Osteoblast (primary cell): ENCODE measurements around the gene ESPNL. TPM values are rescaled to one million over a fixed set of nuclear protein-coding genes. Genes with fewer than 3 reads are reported as not detected.

Experiments
- DNase-seq: peaks from one replicate; pipeline ENCODE4 v3.0.0; 2011; ENCODE audit warnings: low spot score, mixed read lengths; ENCODE audit not compliant: insufficient read length; ENCODE audit errors: missing footprints
- H2AFZ ChIP-seq: 2 replicates; pipeline ENCODE4 v1.6.0; 2011; ENCODE audit warnings: mild to moderate bottlenecking, low read length
- H3K27ac ChIP-seq: 2 replicates; pipeline ENCODE4 v1.5.1; 2011; ENCODE audit warnings: mild to moderate bottlenecking, low read depth, low read length, moderate library complexity
- H3K27me3 ChIP-seq: 2 replicates; pipeline ENCODE4 v1.6.0; 2012; ENCODE audit warnings: mild to moderate bottlenecking, control low read depth, inconsistent platforms, low read length, moderate library complexity; ENCODE audit not compliant: insufficient read depth
- H3K36me3 ChIP-seq: 2 replicates; pipeline ENCODE4 v1.5.1; 2011; ENCODE audit warnings: mild to moderate bottlenecking, low read length, control low read depth, moderate library complexity; ENCODE audit not compliant: insufficient read depth
- H3K4me1 ChIP-seq: 2 replicates; pipeline ENCODE4 v1.5.1; 2011; ENCODE audit warnings: mild to moderate bottlenecking, low read length, control low read depth, moderate library complexity; ENCODE audit not compliant: insufficient read depth
- H3K4me2 ChIP-seq: 2 replicates; pipeline ENCODE4 v1.6.0; 2011; ENCODE audit warnings: mild to moderate bottlenecking, low read length; ENCODE audit not compliant: insufficient read depth
- H3K4me3 ChIP-seq: fragments of 200-600 bp; sonication (generic); 3 replicates; pipeline ENCODE4 v1.5.1; 2012; ENCODE audit warnings: mild to moderate bottlenecking, low read length, inconsistent platforms; ENCODE audit not compliant: insufficient read depth
- H3K79me2 ChIP-seq: 2 replicates; pipeline ENCODE4 v1.6.0; 2012; ENCODE audit warnings: mild to moderate bottlenecking, low read length, control low read depth, inconsistent platforms; ENCODE audit not compliant: insufficient read depth
- H3K9me3 ChIP-seq: 2 replicates; pipeline ENCODE4 v1.5.1; 2011; ENCODE audit warnings: low read depth, low read length, control low read depth
- H4K20me1 ChIP-seq: 2 replicates; pipeline ENCODE4 v1.6.0; 2012; ENCODE audit warnings: mild to moderate bottlenecking, low read length, control low read depth; ENCODE audit not compliant: insufficient read depth
- total RNA-seq: library from RNA; depleted of rRNA; stranded (reverse); fragments of >200 nt; gene quantifications from 2 replicates; pipeline ENCODE4 v1.2.3, GENCODE V29; 2012
- TF ChIP-seq, protein P1 (sequence below): IDR thresholded peaks from 2 replicates; pipeline ENCODE4 v1.5.1; 2011; ENCODE audit warnings: mild to moderate bottlenecking, low read depth, low read length, moderate library complexity; ENCODE audit errors: extremely low read depth

Gene ESPNL
- total RNA-seq, 1 donor, result 9.8 TPM

DNA sequence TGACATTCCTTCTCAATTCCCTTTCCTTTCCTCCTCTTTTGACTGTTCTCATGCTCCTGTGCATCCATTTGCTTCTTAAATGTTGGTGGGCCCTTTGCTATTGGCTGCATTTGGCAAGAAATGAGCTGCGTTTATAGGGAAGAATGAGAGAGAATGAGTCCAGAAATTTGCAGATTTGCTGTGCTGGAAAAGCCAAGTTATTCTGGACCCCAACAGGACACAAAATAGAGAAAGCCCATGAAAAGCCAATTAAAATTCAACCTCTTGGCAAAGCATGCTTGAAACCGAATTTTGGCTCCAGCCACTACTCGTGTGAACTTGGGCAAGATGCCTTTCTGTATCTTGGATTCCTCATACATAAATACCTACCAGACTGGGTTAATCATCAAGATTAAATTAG, 40.6 kb upstream of the ESPNL start:
- DNase-seq, result peak; percentile 58
- Histone ChIP-seq H3K4me3 (peak overlapping the region; percentile 93), H3K9me3 (no peaks in the 10 kb centered on the region)

DNA sequence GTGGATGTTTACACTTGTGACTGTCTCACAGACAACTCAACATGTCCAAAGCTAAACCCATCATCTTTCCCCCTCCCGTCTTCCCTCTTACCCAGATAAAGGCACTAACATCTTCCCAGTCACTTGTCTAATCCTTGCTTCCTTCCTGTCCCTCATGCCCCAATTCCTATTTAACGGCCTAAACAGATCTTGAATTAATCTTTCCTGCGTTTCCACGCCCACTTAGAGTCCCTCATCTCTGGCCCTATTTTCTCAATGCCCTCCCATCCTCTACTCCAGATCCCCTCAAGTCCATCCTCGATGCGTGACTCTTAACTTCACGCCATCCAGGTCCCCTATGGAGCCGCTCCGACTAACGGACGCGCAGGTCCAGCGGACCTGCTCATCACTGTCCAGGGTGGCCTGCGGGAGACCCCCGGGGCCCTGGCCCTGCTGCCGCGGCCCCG, 40.0 kb upstream of the ESPNL start:
- TF ChIP-seq, protein P1, sequence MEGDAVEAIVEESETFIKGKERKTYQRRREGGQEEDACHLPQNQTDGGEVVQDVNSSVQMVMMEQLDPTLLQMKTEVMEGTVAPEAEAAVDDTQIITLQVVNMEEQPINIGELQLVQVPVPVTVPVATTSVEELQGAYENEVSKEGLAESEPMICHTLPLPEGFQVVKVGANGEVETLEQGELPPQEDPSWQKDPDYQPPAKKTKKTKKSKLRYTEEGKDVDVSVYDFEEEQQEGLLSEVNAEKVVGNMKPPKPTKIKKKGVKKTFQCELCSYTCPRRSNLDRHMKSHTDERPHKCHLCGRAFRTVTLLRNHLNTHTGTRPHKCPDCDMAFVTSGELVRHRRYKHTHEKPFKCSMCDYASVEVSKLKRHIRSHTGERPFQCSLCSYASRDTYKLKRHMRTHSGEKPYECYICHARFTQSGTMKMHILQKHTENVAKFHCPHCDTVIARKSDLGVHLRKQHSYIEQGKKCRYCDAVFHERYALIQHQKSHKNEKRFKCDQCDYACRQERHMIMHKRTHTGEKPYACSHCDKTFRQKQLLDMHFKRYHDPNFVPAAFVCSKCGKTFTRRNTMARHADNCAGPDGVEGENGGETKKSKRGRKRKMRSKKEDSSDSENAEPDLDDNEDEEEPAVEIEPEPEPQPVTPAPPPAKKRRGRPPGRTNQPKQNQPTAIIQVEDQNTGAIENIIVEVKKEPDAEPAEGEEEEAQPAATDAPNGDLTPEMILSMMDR, result no peak
- H3K4me3 ChIP-seq, result peak overlapping the region; percentile 93
- H2AFZ ChIP-seq, result peak overlapping the region; percentile 95
- peak overlapping the region; percentile 86 for H3K4me2 ChIP-seq
- H3K36me3 ChIP-seq, result no peaks in the 10 kb centered on the region
- H3K27ac ChIP-seq, result peak overlapping the region; percentile 92
- H3K4me1 ChIP-seq, result peaks cover 13% of the 10 kb centered on the region
- H3K79me2 ChIP-seq, result peaks cover 8% of the 10 kb centered on the region
- DNase-seq, result peak; percentile 88
- no peaks in the 10 kb centered on the region for H4K20me1 ChIP-seq
- H3K9me3 ChIP-seq, result no peaks in the 10 kb centered on the region
- H3K27me3 ChIP-seq, result no peaks in the 10 kb centered on the region

More for the DNA sequence above, 40.6 kb upstream of the ESPNL start:
- no peaks in the 10 kb centered on the region for H4K20me1 ChIP-seq
- peaks cover 8% of the 10 kb centered on the region for H3K79me2 ChIP-seq
- H3K4me2 ChIP-seq, result peak overlapping the region; percentile 86
- TF ChIP-seq, protein P1, result no peak
- H3K4me1 ChIP-seq, result peaks cover 13% of the 10 kb centered on the region
- no peaks in the 10 kb centered on the region for H3K27me3 ChIP-seq
- no peaks in the 10 kb centered on the region for H3K36me3 ChIP-seq
- no peak overlapping the region for H2AFZ ChIP-seq
- no peak overlapping the region for H3K27ac ChIP-seq

DNA sequence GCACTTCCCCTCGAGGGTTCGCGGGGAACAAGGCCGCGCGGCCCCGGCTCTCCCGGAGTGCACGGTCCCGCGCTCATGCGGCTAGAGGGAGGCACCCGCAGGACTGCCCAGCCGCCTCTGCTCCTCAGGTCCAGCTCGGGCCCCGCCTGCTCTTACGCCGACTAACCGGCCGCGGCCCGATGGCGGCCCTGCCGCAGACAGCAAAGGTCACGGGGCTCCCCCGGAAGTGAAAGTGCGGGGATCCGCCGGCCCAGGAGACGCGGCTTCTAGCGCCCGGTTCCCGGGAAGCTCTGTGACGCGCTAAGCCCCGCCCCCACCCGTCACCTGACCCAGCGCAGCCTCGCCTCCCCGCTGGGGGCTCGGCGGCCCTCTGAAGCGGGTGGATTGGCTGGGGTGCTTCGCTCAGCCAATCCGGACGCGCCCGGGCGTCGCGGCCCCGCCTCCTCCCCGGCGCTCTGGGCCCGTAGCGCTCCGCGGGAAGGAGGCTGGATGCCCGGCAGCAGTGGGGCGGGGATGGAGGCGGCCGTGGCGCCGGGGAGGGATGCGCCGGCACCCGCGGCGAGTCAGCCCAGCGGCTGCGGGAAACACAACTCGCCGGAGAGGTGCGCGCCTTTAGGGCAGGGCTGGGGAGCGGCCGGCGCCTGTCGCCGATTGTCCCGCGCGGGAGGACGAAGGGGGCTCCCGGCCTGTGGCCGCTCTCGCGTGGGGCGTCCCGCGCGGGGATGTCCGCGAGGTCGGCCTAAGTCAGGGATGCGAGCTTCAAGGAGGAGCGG, 39.4 kb upstream of the ESPNL start, which contains the start of gene SCLY:
Gene SCLY, plus strand, starts transcription at position 460 of the 773 bp plus-strand sequence. Its CDS starts 54 bp downstream, at position 514.
- Histone ChIP-seq H3K4me3 (peak within 1 kb of the TSS; percentile 93), H3K79me2 (peaks cover 8% of the 10 kb centered on the region), H3K4me1 (peaks cover 13% of the 10 kb centered on the region), H3K9me3 (no peaks in the 10 kb centered on the region), H3K4me2 (peak within 1 kb of the TSS; percentile 97), H2AFZ (peak within 1 kb of the TSS; percentile 95), H3K27ac (peak within 1 kb of the TSS; percentile 92), H4K20me1 (no peaks in the 10 kb centered on the region), H3K36me3 (peaks cover 3% of the 10 kb centered on the region), H3K27me3 (no peaks in the 10 kb centered on the region)
- peak; percentile 100 for DNase-seq
- TF ChIP-seq, protein P1, result no peak
